NCI-H1105 (cell line): ENCODE results near the gene SHB.

Experiments
- DNase-seq: peaks from one replicate; lab custom pipeline; 2025; lab: John Stamatoyannopoulos, UW

SHB gene, protein sequence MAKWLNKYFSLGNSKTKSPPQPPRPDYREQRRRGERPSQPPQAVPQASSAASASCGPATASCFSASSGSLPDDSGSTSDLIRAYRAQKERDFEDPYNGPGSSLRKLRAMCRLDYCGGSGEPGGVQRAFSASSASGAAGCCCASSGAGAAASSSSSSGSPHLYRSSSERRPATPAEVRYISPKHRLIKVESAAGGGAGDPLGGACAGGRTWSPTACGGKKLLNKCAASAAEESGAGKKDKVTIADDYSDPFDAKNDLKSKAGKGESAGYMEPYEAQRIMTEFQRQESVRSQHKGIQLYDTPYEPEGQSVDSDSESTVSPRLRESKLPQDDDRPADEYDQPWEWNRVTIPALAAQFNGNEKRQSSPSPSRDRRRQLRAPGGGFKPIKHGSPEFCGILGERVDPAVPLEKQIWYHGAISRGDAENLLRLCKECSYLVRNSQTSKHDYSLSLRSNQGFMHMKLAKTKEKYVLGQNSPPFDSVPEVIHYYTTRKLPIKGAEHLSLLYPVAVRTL

DNA sequence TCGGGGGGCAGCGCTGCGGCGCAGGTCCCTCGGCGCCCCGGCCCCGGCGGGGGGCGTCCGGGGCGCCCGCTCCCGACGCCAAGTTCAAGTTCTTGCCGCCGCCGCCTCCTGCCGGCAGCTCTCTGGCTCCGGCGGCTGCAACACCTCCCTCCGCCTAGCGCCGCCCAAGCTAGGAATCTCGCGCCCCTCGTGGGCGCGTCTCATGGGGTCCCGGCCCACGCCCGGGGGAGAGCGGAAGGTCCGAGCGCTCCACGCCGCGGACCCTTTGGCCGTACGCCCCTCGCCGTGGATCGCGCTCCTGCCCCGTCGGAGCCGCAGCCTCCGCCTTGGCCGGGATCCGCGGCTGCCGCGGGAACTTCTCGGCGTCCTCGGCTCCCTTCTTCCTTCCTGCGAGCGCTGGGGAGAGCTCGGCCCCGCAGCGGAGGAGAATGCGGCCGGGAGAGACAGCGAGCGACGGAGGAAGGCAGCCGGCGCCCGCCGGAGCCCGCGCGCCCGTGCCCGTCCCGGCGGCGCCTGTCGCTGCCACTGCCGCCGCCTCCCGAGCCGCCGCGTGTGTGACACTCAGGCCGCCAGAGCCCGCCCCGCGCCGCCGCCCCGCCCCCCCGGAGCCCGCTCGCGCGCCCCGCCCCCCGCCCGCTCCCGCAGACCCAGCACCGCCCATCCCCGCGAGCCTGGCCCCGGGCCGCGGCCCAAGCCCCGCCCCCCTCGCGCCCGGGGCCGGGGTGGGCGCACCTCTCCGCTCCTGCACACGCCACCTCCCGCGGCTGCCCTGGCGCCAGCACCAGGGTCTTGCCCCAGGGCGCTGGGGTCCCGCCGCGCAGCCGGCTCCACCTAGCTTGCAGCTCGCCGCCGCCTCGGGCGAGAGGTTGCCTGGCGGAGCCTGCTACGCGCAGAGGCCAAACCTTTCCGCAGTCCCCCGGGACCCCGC lies at the start of gene SHB:
TSS of gene SHB (minus strand) at position 527 of the 928 bp plus-strand sequence. CDS start 582 bp downstream, outside the sequence.
- DNase-seq = peak; percentile 72

- DNase-seq = no peak
These were observed 48.6 kb upstream of the SHB start for GRCh38 chr9:38117651-38118050.

DNA sequence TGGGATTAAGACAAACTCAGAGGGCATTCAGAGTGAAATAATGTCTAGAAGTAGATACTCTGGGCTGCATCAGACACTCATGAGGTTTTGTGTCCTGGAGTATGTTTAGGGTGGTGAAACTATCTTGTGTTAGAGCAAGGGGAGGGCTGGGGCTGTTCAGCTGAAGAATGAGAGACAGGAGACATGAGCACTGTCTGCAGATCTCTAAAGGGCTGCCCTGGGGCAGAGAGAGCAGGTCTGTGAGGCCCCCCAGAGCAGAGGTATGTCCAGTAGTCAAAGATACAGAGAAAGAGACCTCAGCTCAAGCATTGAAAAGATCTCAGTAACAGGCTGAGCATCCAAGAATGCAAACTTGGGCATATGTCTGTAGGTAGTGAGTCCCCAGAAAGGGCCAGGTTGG lies 45.9 kb upstream of the SHB start:
- no peak for DNase-seq

GRCh38 chr9:38112456-38112855 lies 43.4 kb upstream of the SHB start:
- no peak for DNase-seq

GRCh38 chr9:38112049-38112448 lies 43.0 kb upstream of the SHB start:
- DNase-seq = no peak

DNA sequence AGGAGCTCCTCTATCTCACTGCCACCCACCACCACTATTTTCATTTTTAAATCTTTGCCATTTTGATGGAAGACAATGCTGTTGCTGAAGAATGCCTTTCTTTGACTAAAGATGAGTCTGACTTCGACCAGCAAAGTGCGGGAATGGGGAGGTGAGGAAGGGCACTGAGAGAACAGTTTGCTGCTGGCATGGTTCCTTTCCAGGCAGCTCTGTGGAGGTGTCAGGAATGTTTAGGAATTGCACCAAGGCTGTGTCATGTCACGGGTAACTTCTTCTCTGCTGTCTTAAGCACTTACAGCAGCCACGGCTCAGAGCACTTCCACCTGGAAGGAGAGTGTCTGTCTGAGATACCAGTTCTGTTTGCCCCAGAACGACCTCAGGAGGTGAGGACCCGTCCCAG lies 41.4 kb upstream of the SHB start:
- no peak for DNase-seq

DNA sequence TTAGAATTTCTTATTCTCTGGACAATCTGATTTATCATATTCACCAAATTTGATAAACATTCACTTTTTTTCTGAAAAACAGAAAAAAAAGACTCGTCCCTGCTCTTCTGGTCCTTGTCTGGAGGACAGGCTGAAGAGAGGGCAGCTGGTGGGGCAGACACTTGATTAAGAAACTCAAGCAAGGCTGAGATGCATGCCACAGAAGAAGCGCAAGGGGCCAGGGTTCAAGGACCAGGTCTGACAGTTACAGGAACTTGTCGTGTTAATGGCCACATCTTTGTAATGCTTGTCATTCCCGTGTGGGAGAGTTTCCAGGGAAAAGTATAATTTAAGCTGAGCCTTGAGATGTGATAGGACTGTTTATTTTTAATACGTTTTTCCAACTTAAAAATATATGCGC lies 40.6 kb upstream of the SHB start:
- DNase-seq = no peak

GRCh38 chr9:38108326-38108725 lies 39.3 kb upstream of the SHB start:
- no peak for DNase-seq

DNA sequence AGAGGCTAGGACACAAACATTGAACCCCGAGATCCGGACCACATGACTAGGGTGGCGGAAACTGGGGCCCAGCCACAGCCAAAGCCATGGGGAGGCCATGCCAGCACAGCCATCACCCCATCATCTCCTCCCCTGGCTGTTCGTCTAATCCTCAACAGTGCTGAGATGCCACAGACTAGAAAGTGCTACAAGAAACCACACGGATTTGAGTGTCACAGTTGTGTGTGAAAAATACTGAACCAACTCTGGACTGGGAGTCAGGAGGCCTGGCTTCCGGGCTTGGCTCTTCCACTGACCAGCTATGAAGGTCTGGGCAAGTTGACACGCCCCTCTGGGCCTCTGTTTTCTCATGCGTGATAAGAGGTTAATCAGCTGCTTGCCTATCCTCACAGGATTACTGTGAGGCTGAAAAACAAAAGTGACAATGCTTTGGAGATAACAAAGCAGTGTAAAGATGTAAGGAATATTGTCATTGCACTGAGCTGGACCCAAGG lies 38.8 kb upstream of the SHB start:
- DNase-seq = no peak

DNA sequence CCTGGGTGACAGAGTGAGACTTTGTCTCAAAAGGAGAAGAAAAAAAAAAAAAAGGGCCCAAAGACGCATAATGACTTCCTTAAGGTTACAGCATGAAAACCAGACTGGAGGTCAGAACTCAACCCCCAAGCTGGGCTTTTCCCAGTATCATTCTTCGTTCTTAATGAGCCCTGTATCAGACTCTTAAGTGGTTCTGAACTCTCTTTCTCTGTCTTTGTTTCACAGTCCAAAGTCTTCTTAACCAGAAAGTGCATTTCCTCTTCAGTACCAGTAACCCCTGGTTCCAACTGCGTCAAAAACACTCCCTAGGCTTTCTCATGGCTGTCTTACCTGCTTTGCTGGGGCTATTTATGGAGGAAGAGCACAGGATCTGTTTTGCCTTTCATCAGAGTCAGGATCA lies 38.4 kb upstream of the SHB start:
- DNase-seq = no peak

- DNase-seq = no peak
These were observed 37.5 kb upstream of the SHB start for GRCh38 chr9:38106488-38106887.

DNA sequence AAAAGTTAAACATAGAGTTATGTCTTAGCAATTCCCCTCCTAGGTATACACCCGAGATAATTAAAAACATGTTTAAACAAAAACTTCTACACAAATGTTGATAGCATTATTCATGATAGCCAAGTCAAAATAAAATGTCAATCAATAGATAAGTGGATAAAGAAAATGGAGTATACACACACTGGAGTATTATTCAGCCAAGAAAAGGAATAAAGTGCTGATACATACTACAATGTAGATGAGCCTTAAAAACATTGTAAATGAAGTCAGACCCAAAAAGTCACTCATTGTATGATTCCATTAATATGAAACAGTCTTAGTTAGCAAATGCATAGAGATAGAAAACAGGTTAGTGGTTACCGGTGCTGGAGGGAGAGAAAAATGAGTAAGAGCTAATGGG lies 34.3 kb upstream of the SHB start:
- DNase-seq = no peak

DNA sequence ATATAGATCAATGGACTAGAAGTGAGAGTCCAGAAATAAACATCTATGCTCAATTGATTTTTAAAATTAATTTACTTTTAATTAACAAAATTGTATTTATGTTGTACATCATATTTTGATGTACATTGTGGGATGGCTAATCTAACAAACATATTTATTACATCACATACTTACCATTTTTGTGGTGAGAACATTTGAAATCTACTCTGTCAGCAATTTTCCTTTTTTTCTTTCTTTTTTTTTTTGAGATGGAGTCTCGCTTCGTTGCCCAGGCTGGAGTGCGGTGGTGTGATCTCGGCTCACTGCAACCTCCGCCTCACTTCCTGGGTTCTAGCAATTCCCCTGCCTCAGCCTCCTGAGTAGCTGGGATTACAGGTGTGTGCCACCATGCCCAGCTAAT lies 32.4 kb upstream of the SHB start:
- DNase-seq = no peak

DNA sequence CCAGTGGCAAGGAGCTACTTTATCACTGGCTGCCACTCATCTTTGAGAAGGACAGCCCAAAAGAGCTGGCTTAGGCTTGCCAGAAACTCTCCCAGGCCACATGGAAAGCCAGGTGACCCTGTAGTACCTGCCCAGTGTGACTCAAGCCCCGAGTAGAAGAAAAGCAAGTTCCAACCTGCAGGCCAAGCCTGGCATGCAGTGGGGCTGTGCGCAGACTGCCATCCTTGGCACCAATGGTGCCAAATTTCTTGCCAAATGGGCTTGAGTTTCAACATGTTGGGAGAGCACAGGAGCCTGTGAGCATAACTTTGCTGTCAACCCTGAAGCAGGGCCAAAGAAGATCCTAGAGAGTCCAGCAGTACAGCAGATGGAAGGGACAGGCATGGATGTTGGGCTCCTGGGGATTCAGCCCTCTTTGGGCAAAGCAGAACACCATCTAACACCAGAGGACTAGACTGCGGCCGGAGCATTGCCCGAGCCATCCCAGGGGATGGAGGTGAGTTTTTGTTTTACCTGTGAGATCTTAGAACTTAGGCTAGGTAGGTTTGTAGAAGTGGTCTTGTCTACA lies 27.3 kb upstream of the SHB start:
- DNase-seq = no peak

- no peak for DNase-seq
These were observed 25.1 kb upstream of the SHB start for GRCh38 chr9:38094165-38094564.

DNA sequence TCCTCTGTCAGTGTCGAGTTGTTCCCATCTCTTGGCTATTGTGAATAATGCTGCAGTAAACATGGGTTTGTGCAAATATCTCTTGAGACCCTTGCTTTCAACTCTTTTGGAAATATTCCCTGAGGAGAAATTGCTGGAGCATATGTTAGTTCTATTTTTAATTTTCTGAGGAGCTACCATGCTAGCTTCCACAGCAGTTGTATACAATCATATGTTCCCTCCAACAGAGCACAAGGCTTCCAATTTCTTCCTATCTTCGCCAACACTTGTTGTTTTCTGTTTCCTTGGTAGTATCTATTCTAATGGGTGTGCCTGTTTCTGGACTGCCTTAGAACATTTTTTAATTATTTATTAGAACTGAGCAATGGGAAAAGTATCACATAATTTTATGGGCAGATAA lies 23.6 kb upstream of the SHB start:
- no peak for DNase-seq

DNA sequence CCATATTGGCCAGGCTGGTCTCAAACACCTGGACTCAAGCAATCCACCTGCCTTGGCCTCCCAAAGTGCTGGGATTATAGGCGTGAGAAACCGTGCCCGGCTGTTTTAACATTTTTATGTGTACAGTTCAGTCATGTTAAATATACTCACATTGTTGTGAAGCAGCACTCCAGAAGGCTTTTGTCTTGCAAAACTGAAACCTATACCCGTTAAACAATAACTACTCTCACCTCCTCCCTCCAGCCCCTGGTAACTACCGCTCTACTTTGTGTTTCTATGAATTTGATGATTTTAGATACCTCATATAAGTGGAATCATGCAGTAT lies 23.1 kb upstream of the SHB start:
- no peak for DNase-seq

- DNase-seq = no peak
These were observed 22.5 kb upstream of the SHB start for GRCh38 chr9:38091310-38092199.

GRCh38 chr9:38090170-38090569 lies 21.1 kb upstream of the SHB start:
- DNase-seq = no peak

DNA sequence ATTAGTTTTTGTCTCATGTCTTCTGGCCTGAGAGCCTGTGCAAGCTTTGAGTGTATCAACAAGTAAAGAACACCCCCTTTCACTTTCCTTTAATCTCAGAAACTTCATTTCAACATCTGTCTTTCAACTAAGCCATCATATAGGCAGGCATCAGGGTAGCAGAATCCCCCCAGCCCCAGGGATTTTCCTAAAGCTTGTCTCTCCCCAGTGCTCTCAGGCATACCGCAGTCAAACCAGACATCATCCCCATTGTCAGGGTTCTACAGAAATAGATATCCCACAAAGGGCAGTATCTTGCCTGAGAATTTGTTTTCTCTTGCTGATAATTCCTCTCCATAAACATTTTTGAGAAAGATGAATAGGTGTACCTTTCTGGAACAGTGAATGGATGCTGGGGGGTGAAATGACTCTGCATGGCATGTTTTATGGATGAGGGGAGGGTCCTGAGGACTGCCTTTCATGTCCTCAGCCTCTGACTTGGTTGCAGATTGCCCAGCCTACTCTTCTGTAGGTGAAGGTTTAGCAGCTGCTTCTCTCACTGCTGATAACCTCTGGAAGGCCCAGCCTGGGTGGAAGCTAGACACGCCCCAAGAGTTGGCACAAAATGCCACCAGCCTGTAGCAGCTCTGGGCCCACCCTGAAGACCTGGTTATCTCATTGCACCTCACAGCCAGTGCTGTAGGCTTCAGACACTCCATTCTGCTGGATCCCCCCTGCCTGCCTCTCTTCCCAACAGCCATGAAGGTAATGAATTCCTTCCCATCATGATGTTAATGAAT lies 20.5 kb upstream of the SHB start:
- DNase-seq = no peak
